ACHN (cell line): ENCODE data around the gene CABYR.

Experiments
- DNase-seq: peaks from one replicate; pipeline ENCODE4 v3.0.0-alpha.2; 2015
- in situ Hi-C: cut with HindIII; loops from 2 replicates; pipeline ENCODE4 v1.10.0; 2017; ENCODE audit warnings: low sequenced_read_pairs, low pct_ligation_motif_present, low pct_unique_long_range_greater_than_20kb

Gene CABYR

DNA sequence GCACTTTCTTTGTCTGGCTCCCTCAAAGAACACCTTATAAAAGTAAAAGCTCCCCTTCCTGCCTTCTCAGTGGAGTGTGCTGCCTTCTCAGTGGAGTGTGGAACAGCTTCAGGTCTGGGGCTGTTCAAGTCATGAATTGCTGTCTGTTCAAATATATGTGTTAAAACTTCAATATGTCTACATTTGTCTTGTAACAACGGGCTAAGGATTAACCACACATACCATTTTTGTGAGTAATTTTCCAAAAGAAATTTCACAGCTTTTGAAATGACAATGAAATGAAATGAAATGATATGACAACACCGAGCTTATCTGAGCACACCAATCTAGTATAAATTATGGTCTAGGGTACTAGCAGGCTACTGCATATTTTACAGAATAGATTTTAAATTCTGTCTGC lies 42.9 kb downstream of the CABYR start:
- in situ Hi-C loops: no loop called here
- DNase-seq: no peak

DNA sequence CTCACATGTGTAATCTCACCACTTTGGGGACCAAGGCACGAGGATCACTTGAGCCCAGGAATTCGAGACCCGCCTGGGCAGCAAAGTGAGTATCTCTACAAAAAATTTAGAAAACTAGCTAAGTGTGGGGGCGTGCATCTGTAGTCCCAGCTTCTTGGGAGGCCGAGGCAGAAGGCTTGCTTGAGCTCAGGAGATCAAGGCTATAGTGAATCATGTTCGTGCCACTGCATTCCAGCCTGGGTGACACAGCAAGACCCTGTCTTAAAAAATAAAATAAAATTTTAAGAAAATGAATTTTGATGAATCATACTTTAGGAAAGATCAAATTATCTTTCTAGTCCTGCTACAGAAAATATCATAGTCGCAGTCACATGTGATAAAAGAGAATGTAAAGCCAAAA lies 46.9 kb downstream of the CABYR start:
- in situ Hi-C loops: no loop called here

DNA sequence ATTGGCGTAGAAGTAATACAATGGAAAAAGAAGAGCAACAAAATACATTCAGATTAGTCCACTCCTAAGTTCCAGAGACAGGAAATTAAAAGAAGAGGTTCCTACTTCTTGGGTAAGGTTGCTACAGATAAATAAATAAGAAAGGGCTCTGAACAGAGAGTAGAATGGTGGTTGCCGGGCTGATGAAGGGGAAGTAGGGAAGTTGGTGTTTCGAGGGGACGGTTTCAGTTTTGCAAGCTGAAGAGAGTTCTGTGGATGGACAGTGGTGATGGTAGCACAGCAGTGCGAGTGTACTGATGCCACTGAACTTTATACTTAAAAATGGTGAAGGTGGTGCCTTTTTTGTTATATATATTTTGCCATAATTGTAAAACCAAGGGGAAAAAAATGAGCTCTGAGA lies 48.2 kb downstream of the CABYR start:
- DNase-seq: no peak
- in situ Hi-C loops: no loop called here

More for the DNA sequence above, 46.9 kb downstream of the CABYR start:
- no peak for DNase-seq

DNA sequence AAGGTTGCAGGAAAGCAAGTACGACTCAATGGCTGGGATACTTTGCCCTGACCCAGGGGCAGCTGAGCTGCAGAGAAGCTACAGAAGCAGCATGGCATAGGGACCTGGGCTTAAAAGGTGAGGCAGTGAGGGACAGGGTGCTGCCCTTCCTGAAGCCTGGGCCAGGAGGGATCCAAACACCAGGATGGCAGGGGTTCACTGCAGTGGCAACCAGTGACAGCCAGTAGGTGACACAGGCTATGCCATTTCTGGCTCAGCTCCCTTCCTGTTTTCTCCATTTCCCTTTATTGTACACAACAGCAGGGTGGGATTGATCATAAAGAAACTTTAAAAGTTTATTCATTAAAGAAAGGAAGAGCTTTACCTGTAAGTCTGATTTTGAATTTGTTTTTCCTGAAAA lies 48.8 kb downstream of the CABYR start:
- in situ Hi-C loops: no loop called here
- no peak for DNase-seq

DNA sequence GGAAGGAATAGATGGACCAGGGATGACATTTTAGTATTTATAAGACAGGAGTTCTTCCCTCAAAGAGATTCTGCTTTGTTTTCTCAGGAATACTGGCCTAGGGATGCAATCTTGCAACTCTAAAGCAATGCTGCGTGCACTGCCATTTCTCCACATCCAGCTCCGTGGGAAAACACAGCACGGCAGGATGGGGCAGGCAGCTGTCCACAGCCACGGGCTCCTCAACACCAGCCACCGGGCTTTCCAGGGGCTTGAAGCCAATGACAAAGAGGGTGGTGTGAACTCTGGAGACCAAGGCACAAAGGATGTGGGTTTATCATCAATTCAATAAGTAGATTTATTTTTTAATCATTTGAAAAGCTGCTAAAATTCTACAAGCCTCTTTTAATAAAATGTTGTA lies 49.3 kb downstream of the CABYR start:
- in situ Hi-C loops: no loop called here
- no peak for DNase-seq

GRCh38 chr18:24189007-24189528 lies 50.2 kb downstream of the CABYR start:
- no peak for DNase-seq
- in situ Hi-C loops: no loop called here

DNA sequence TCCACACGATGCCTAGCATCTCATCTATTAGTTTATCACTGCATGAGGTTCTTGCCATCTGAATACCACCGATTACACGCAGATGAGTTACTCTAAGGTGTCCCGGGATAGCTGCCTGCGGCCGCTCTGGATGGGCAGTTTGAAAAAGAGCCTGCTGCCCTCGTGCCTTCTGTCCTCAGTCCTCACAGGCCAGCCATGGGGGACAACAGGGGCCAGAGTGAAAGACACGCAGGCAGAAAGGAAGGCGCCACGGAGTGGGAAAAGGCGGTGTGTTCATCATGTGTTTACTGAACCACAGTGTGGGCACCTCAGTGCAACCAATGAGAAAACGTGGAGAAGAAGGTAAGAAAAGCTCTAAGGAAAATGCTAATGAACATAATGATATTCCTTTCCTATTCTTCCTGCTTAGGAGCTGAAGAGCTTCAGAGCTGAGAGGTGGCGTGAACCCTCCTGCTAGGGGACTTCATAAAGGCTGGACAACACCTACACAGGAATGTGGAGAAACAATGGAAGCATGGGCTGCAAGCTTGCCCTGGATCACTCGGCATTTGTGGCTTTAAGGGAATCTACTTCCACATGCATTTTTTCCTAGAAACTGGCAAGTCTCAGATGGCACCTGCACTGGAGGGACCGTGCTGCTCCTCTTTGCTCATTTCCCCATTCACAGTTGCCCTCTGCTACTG lies 50.9 kb downstream of the CABYR start:
- in situ Hi-C loops: no loop called here
- no peak for DNase-seq

GRCh38 chr18:24190590-24190989 lies 51.7 kb downstream of the CABYR start:
- in situ Hi-C loops: no loop called here
- no peak for DNase-seq

- in situ Hi-C loops: no loop called here
- no peak for DNase-seq
These were observed 56.6 kb downstream of the CABYR start for GRCh38 chr18:24195296-24196053.

- no peak for DNase-seq
- in situ Hi-C loops: no loop called here
These were observed 57.9 kb downstream of the CABYR start for GRCh38 chr18:24196764-24197163.

- in situ Hi-C loops: no loop called here
- DNase-seq: no peak
These were observed 58.5 kb downstream of the CABYR start for GRCh38 chr18:24197412-24197811.

DNA sequence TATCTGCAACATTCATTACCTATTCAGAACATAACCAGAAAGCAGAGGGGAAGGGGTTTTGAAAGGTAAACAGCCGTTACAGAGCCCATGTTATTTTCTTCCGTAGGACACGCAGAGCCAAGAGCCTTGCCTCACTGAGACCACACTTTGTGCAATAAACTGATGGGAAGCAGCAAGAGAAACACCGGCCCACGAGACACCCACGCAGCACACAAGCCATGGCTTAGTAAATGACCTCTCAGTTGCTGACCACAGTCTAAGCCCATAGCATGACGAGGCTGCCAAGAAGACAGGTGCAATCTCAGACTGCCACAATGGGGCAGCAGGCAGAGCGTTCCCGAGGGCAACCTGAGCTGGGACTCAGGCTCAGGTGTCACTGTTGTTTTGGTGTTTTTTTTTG lies 59.6 kb downstream of the CABYR start:
- in situ Hi-C loops: no loop called here
- DNase-seq: no peak

DNA sequence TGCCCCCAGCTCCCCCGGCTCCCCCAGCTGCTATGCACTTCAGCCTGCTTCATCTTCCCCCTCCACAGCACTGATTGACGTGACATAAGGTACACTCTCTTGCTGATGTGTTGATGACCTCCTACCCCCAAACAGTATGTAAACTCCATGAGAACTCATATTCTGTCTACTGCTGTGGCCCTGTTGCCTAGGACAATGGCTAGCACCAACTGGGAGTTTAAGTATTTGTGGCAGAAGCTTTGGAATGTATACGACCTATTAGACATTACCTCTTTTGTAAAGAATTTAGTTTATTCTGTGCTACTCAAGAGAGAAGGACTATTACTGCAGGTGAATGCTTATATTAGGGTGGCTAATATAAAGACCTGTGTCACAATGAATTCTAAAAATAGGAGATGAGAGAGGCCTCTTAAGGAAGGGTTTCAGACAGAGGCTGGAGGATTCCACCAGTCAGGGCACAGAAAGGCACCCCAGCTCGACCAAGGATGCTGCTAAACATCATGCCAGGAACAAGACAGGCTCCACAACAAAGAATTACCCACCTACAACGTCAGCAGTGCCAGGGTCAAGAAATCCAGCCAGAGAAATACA lies 60.6 kb downstream of the CABYR start:
- DNase-seq: no peak

GRCh38 chr18:24200494-24201290 lies 61.8 kb downstream of the CABYR start:
- no peak for DNase-seq

More for the DNA sequence above, 60.6 kb downstream of the CABYR start:
- in situ Hi-C loops: no loop called here

DNA sequence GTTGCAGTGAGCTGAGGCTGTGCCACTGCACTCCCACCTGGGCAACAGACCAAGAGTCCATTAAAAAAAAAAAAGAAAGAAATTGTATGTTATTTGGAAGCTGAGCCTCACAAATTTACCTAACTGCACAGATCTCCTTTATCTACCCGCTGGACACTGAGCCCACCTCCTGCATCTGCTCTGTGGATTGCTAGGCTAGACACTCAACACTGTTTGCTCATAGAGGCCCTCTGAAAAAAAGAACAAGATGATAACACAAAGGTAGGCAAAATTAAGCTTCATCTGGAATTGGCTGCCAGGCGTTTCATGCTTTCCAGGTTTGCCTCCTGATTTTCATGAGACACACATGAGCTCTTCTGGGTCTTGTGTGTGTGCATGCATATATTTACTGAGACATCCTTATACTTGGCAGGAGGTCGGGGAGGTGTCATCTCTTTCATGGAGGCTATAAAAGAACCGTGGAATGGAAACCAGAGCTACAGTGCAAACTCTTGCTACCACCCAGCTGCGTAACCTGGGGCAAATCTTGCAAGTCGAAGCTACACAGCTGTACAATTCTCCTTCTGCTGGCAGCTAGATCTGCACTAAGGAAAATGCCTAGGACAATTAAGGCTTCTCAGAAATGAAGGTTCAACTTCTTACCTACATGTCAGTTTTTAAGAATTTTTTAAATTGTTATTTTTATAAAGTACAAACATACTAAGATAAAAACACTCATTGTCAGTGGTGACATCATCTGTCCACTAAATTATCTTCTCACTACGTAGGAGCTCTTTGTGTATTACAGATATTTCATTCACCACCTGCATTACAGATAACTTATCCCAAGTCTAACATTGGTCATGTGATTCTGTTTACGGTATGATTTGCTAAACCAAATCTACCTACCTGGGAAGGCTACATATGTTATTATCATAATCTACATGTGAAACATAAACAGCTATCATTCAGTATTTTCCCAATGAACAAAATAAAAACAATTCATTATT lies 63.1 kb downstream of the CABYR start:
- in situ Hi-C loops: no loop called here
- DNase-seq: no peak

More at GRCh38 chr18:24200494-24201290, 61.8 kb downstream of the CABYR start:
- in situ Hi-C loops: no loop called here

DNA sequence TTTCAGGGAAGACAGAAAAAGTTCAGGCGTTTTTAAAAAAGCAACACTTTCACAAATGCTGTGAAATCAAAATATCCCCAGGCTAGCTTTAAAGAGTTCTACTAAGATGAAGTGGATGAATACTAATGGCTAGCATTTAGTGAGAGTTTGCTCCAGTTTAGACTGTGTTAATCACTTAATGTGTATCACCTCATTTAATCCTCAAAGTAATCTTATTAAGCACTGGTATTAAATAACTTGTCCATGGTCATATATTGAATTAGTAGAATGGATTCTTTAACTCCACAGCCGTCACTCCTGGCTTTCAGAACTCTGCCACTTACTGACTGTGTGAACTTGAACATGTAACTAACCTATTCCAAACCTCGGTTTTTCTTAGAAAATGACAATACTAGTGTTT lies 66.0 kb downstream of the CABYR start:
- DNase-seq: no peak
- in situ Hi-C loops: no loop called here

DNA sequence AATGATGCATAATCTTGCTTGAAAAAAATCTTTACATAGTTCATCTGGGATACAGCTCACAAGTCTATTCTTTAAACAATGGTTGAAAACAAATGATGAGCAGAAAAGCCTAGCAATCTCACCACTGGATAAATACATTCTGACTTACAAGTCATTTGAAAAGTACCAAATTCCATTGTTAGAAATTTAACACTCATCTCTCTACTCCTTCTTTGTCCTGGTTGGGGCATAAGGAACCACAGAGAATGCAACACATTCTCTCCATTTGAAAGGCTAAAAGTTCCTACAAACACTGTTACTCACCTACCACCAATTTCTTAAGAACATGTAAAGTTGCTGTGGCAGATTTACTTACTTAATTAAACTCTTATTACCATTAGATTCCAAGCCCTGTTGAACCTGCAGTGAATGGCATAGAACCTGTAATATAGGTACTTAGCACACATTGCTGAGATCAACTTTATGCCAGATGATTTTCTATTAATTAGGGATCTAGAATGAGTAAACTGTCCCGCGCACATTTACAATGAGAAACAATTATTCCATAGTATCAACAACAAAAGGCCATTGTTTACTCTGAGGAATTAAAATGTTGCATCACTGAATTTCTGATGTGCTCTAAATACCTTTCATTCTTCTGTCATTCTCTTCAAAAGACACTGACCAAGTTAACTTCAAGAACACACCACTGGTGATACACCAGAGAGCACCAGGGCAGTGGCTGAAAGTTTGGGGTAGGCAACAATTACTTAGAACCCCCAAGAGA lies 69.6 kb downstream of the CABYR start:
- in situ Hi-C loops: no loop called here

More for the DNA sequence above, 69.6 kb downstream of the CABYR start:
- no peak for DNase-seq
